ENCODE results near the gene TMEM88.
"Not testable (repeated sequence)": the region's sequence is repeated elsewhere in the genome, so short reads cannot be mapped to it uniquely, and the experiment has no call there.

TMEM88 gene

GRCh38 chr17:7854851-7855659 lies at the start of gene TMEM88:
Gene TMEM88, plus strand, starts transcription at chr17:7855066. Its CDS starts 9 bp downstream, at chr17:7855075.
- Histone ChIP-seq H3K9me3 (no peaks in the 10 kb centered on the region), H3K9ac (peak within 1 kb of the TSS; percentile 97; the same call in 1 of the 2 replicates), H3K36me3 (peaks cover 64% of the 10 kb centered on the region), H3K4me2 (peak within 1 kb of the TSS; percentile 100), H3K4me3 (peak within 1 kb of the TSS; percentile 77), H3K4me1 (peaks cover 55% of the 10 kb centered on the region), H4K20me1 (peaks cover 44% of the 10 kb centered on the region), H3K27ac (peak within 1 kb of the TSS; percentile 98), H3K27me3 (no peaks in the 10 kb centered on the region)
- TF ChIP-seq Cebpa-rat (IDR thresholded peaks at IDR 0.05), result no peak

GRCh38 chr17:7806587-7806986 lies 48.3 kb upstream of the TMEM88 start:
- H3K4me2 ChIP-seq, result no peak overlapping the region
- H3K27me3 ChIP-seq, result no peaks in the 10 kb centered on the region
- no peak overlapping the region for H3K4me3 ChIP-seq
- no peaks in the 10 kb centered on the region for H3K9me3 ChIP-seq
- no peak overlapping the region for H3K9ac ChIP-seq
- H3K36me3 ChIP-seq, result no peaks in the 10 kb centered on the region
- peaks cover 21% of the 10 kb centered on the region for H3K4me1 ChIP-seq
- no peak overlapping the region for H3K27ac ChIP-seq
- no peaks in the 10 kb centered on the region for H4K20me1 ChIP-seq
- TF ChIP-seq Cebpa-rat (IDR thresholded peaks at IDR 0.05), result no peak

- Histone ChIP-seq H3K4me1 (peaks cover 21% of the 10 kb centered on the region), H3K4me2 (no peak overlapping the region), H3K9me3 (no peaks in the 10 kb centered on the region), H3K36me3 (no peaks in the 10 kb centered on the region), H3K27me3 (no peaks in the 10 kb centered on the region), H3K27ac (no peak overlapping the region), H3K4me3 (no peak overlapping the region), H3K9ac (no peak overlapping the region), H4K20me1 (no peaks in the 10 kb centered on the region)
- no peak for TF ChIP-seq Cebpa-rat (IDR thresholded peaks at IDR 0.05)
These were observed 47.7 kb upstream of the TMEM88 start for GRCh38 chr17:7807206-7807605.

- no peaks in the 10 kb centered on the region for H4K20me1 ChIP-seq
- no peak for TF ChIP-seq Cebpa-rat (IDR thresholded peaks at IDR 0.05)
- H3K4me2 ChIP-seq, result peak overlapping the region; percentile 38
- H3K27me3 ChIP-seq, result no peaks in the 10 kb centered on the region
- H3K4me1 ChIP-seq, result peaks cover 21% of the 10 kb centered on the region
- no peaks in the 10 kb centered on the region for H3K9me3 ChIP-seq
- no peak overlapping the region for H3K4me3 ChIP-seq
- H3K36me3 ChIP-seq, result no peaks in the 10 kb centered on the region
- H3K27ac ChIP-seq, result no peak overlapping the region
- H3K9ac ChIP-seq, result no peak overlapping the region
These were observed 45.6 kb upstream of the TMEM88 start for GRCh38 chr17:7809086-7809790.

- H3K27ac ChIP-seq, H4K20me1 ChIP-seq, H3K4me3 ChIP-seq, H3K9me3 ChIP-seq, H3K36me3 ChIP-seq, H3K27me3 ChIP-seq, H3K4me2 ChIP-seq, H3K9ac ChIP-seq: not testable (repeated sequence)
- peaks cover 21% of the 10 kb centered on the region for H3K4me1 ChIP-seq
These were observed 45.0 kb upstream of the TMEM88 start for GRCh38 chr17:7809791-7810343.

- no peak overlapping the region for H3K4me2 ChIP-seq
- no peak overlapping the region for H3K9ac ChIP-seq
- H3K27ac ChIP-seq, result no peak overlapping the region
- no peaks in the 10 kb centered on the region for H3K27me3 ChIP-seq
- no peak overlapping the region for H3K4me3 ChIP-seq
- H4K20me1 ChIP-seq, result no peaks in the 10 kb centered on the region
- no peaks in the 10 kb centered on the region for H3K36me3 ChIP-seq
- no peak for TF ChIP-seq Cebpa-rat (IDR thresholded peaks at IDR 0.05)
- H3K4me1 ChIP-seq, result peaks cover 21% of the 10 kb centered on the region
- no peaks in the 10 kb centered on the region for H3K9me3 ChIP-seq
These were observed 43.6 kb upstream of the TMEM88 start for GRCh38 chr17:7811251-7811650.

GRCh38 chr17:7814969-7815368 lies 39.9 kb upstream of the TMEM88 start:
- peaks cover 6% of the 10 kb centered on the region; the same call in 1 of the 2 replicates for H3K4me1 ChIP-seq
- no peak overlapping the region for H3K27ac ChIP-seq
- H3K9ac ChIP-seq, result no peak overlapping the region
- H3K27me3 ChIP-seq, result 0 out of 2 replicates have a peak, but pooled peaks cover 3% of the 10 kb centered on the region
- H3K4me3 ChIP-seq, result no peak overlapping the region
- no peaks in the 10 kb centered on the region for H3K9me3 ChIP-seq
- no peak for TF ChIP-seq Cebpa-rat (IDR thresholded peaks at IDR 0.05)
- H3K36me3 ChIP-seq, result no peaks in the 10 kb centered on the region
- no peaks in the 10 kb centered on the region for H4K20me1 ChIP-seq
- H3K4me2 ChIP-seq, result no peak overlapping the region

- Histone ChIP-seq H3K4me3 (no peak overlapping the region), H3K9me3 (no peaks in the 10 kb centered on the region), H3K9ac (no peak overlapping the region), H4K20me1 (no peaks in the 10 kb centered on the region), H3K4me1 (no peaks in the 10 kb centered on the region), H3K36me3 (no peaks in the 10 kb centered on the region), H3K4me2 (no peak overlapping the region), H3K27me3 (0 out of 2 replicates have a peak, but pooled peaks cover 3% of the 10 kb centered on the region), H3K27ac (no peak overlapping the region)
- TF ChIP-seq Cebpa-rat (IDR thresholded peaks at IDR 0.05), result no peak
These were observed 37.8 kb upstream of the TMEM88 start for GRCh38 chr17:7816926-7817642.

- Histone ChIP-seq H3K27ac (no peak overlapping the region), H3K9me3 (no peaks in the 10 kb centered on the region)
These were observed 37.3 kb upstream of the TMEM88 start for GRCh38 chr17:7817643-7817964.

More at GRCh38 chr17:7817643-7817964, 37.3 kb upstream of the TMEM88 start:
- no peak overlapping the region for H3K4me3 ChIP-seq
- H3K36me3 ChIP-seq, result no peaks in the 10 kb centered on the region
- H3K4me1 ChIP-seq, result no peaks in the 10 kb centered on the region
- no peak for TF ChIP-seq Cebpa-rat (IDR thresholded peaks at IDR 0.05)
- no peak overlapping the region for H3K9ac ChIP-seq
- no peak overlapping the region for H3K4me2 ChIP-seq
- H4K20me1 ChIP-seq, result no peaks in the 10 kb centered on the region
- 0 out of 2 replicates have a peak, but pooled peaks cover 3% of the 10 kb centered on the region for H3K27me3 ChIP-seq
